GM19239 (cell line): ENCODE results near the gene AZI2.

Experiments used
- DNase-seq: peaks from one replicate; pipeline ENCODE4 v3.0.0; 2011; ENCODE audit warnings: low spot score; ENCODE audit not compliant: insufficient read length
- FAIRE-seq: peaks from 2 replicates; lab custom pipeline; 2011; peaks lifted over from hg19 to GRCh38; lab: Jason Lieb, UNC

The AZI2 gene

GRCh38 chr3:28348629-28349468, at the start of gene AZI2, which contains the start of gene ZCWPW2:
Gene AZI2 (minus strand): TSS chr3:28348824. CDS start chr3:28340617, 8,207 bp downstream.
Gene ZCWPW2 (plus strand): TSS chr3:28348721. CDS start chr3:28413069, 64,348 bp downstream.
- peak; percentile 37 for DNase-seq
- peak; percentile 98 for FAIRE-seq

GRCh38 chr3:28388978-28389377, 40.4 kb upstream of the AZI2 start:
- FAIRE-seq (no peak), DNase-seq (no peak)

- DNase-seq: no peak
- no peak for FAIRE-seq
Observed at GRCh38 chr3:28386049-28386448, 37.4 kb upstream of the AZI2 start.

GRCh38 chr3:28376424-28376823, 27.8 kb upstream of the AZI2 start:
- FAIRE-seq (no peak), DNase-seq (no peak)

GRCh38 chr3:28349469-28350000, 911 bp upstream of the AZI2 start:
- DNase-seq: no peak
- FAIRE-seq: peak; percentile 40

GRCh38 chr3:28348265-28348628, 377 bp downstream of the AZI2 start:
- FAIRE-seq (no peak), DNase-seq (no peak)

GRCh38 chr3:28347374-28348264, 1.0 kb downstream of the AZI2 start:
- DNase-seq (no peak), FAIRE-seq (no peak)

GRCh38 chr3:28345690-28346089, 2.9 kb downstream of the AZI2 start:
- no peak for FAIRE-seq
- no peak for DNase-seq

- FAIRE-seq (peak; percentile 14), DNase-seq (no peak)
Observed at GRCh38 chr3:28343144-28343543, 5.5 kb downstream of the AZI2 start.

GRCh38 chr3:28337230-28337629, 11.4 kb downstream of the AZI2 start:
- DNase-seq: no peak
- no peak for FAIRE-seq

GRCh38 chr3:28335246-28335645, 13.4 kb downstream of the AZI2 start:
- no peak for DNase-seq
- no peak for FAIRE-seq

- DNase-seq: no peak
- peak; percentile 69 for FAIRE-seq
Observed at GRCh38 chr3:28334552-28334951, 14.1 kb downstream of the AZI2 start.

- DNase-seq (no peak), FAIRE-seq (no peak)
Observed at GRCh38 chr3:28328188-28329151, 20.2 kb downstream of the AZI2 start.

- DNase-seq (no peak), FAIRE-seq (peak; percentile 44)
Observed at GRCh38 chr3:28326458-28326926, 22.1 kb downstream of the AZI2 start.

- DNase-seq (no peak), FAIRE-seq (no peak)
Observed at GRCh38 chr3:28322464-28322863, 26.2 kb downstream of the AZI2 start.

GRCh38 chr3:28320981-28321380, 27.6 kb downstream of the AZI2 start:
- no peak for FAIRE-seq
- no peak for DNase-seq

GRCh38 chr3:28317438-28318022, 31.1 kb downstream of the AZI2 start:
- DNase-seq: peak; percentile 8
- no peak for FAIRE-seq

- FAIRE-seq: no peak
Observed at GRCh38 chr3:28316226-28316625, 32.4 kb downstream of the AZI2 start.

GRCh38 chr3:28315711-28316110, 32.9 kb downstream of the AZI2 start:
- FAIRE-seq: no peak
- DNase-seq: no peak

More at GRCh38 chr3:28316226-28316625, 32.4 kb downstream of the AZI2 start:
- no peak for DNase-seq
